GM18511 (cell line): ENCODE data around the gene GNLY.

Source experiments
- ATAC-seq: cut with Tn5 transposase; IDR thresholded peaks from one replicate; pipeline ENCODE4 v1.9.1; 2021; ENCODE audit warnings: mild to moderate bottlenecking, moderate library complexity; ENCODE audit not compliant: unreplicated experiment

GNLY gene

GRCh38 chr2:85723707-85724360, 29.7 kb downstream of the GNLY start:
- ATAC-seq, result no peak

GRCh38 chr2:85724731-85725181, 30.6 kb downstream of the GNLY start:
- no peak for ATAC-seq

GRCh38 chr2:85725451-85725850, 31.3 kb downstream of the GNLY start:
- no peak for ATAC-seq

- ATAC-seq, result no peak
Observed at GRCh38 chr2:85727798-85728197, 33.6 kb downstream of the GNLY start.

GRCh38 chr2:85728342-85728741, 34.2 kb downstream of the GNLY start:
- ATAC-seq, result no peak

- peak; percentile 84 for ATAC-seq
Observed at GRCh38 chr2:85728883-85729824, 35.0 kb downstream of the GNLY start.

GRCh38 chr2:85729825-85730510, 35.8 kb downstream of the GNLY start:
- no peak for ATAC-seq

- no peak for ATAC-seq
Observed at GRCh38 chr2:85730686-85731230, 36.6 kb downstream of the GNLY start.

- ATAC-seq, result no peak
Observed at GRCh38 chr2:85731606-85732005, 37.4 kb downstream of the GNLY start.

GRCh38 chr2:85732467-85733120, 38.4 kb downstream of the GNLY start:
- ATAC-seq, result no peak

GRCh38 chr2:85733121-85733960, 39.2 kb downstream of the GNLY start:
- no peak for ATAC-seq

GRCh38 chr2:85734015-85734414, 39.9 kb downstream of the GNLY start:
- ATAC-seq, result no peak

GRCh38 chr2:85734942-85735608, 40.9 kb downstream of the GNLY start:
- no peak for ATAC-seq

GRCh38 chr2:85735691-85736090, 41.5 kb downstream of the GNLY start:
- no peak for ATAC-seq

GRCh38 chr2:85736456-85737355, 42.5 kb downstream of the GNLY start:
- ATAC-seq, result no peak

GRCh38 chr2:85737481-85737880, 43.3 kb downstream of the GNLY start:
- no peak for ATAC-seq

GRCh38 chr2:85737961-85738360, 43.8 kb downstream of the GNLY start:
- no peak for ATAC-seq

GRCh38 chr2:85740193-85740592, 46.0 kb downstream of the GNLY start:
- ATAC-seq, result no peak
